T-cell (primary cell): ENCODE measurements around the gene APOL1. TPM values are rescaled to one million over a fixed set of nuclear protein-coding genes. Genes with fewer than 3 reads are reported as not detected.
"Not testable (repeated sequence)": the region's sequence is repeated elsewhere in the genome, so short reads cannot be mapped to it uniquely, and the experiment has no call there.

ENCODE experiments used
- ATAC-seq, 4 experiments: fragments of 200-7000 bp in 3 of 4; fragments of 150-1000 bp in 1 of 4; cut with Tn5 transposase; replicated peaks in 1 of 4; 1 replicate in 3 of 4; 2 replicates in 1 of 4; pipeline ENCODE4 v1.10.0; 2021; ENCODE audit warnings: moderate library complexity in 3 of 4, mild to moderate bottlenecking in 2 of 4, moderate number of reproducible peaks in 1 of 4
- CTCF ChIA-PET, 2 donors: fragments of 300-600 bp; sonication (Branson Sonifier 250); formaldehyde crosslinking; loops; one replicate each; lab custom pipeline; 2022; ENCODE audit warnings: antibody characterized with exemption in 2 of 2; lab: Charles Lee
- POLR2A ChIA-PET, 2 donors: fragments of 300-600 bp; sonication (Branson Sonifier 250); formaldehyde crosslinking; loops; one replicate each; lab custom pipeline; 2022; ENCODE audit warnings: antibody characterized with exemption in 2 of 2; lab: Charles Lee
- DNase-seq, 35 experiments: peaks; one replicate each; pipeline versions ENCODE4 v3.0.0 to v3.0.0-alpha.2; 2013 to 2023
- H3K27ac ChIP-seq: one replicate; pipeline ENCODE4 v1.5.1; 2013; ENCODE audit warnings: low read length
- H3K27me3 ChIP-seq, 2 experiments: replicated peaks in 1 of 2; 1 replicate in 1 of 2; 2 replicates in 1 of 2; pipeline versions ENCODE4 v1.6.1 to v1.7.0; 2013; ENCODE audit warnings: low read length in 1 of 2, mixed read lengths in 1 of 2; ENCODE audit not compliant: control insufficient read depth in 2 of 2, insufficient read depth in 2 of 2; ENCODE audit errors: extremely low read depth in 1 of 2
- H3K36me3 ChIP-seq, 2 donors: 1 replicate in 1 of 2; 2 replicates in 1 of 2; pipeline versions ENCODE4 v1.6.1 to v1.7.0; 2013; ENCODE audit warnings: low read length in 1 of 2; ENCODE audit not compliant: control insufficient read depth in 2 of 2, insufficient read depth in 1 of 2; ENCODE audit errors: extremely low read depth in 1 of 2
- H3K4me1 ChIP-seq, 2 experiments: 1 replicate in 1 of 2; 2 replicates in 1 of 2; pipeline versions ENCODE4 v1.6.1 to v1.7.0; 2013; ENCODE audit warnings: low read length in 2 of 2, mixed read lengths in 1 of 2; ENCODE audit not compliant: insufficient read depth in 2 of 2, control insufficient read depth in 1 of 2; ENCODE audit errors: extremely low read depth in 1 of 2
- H3K4me3 ChIP-seq, 2 donors: 1 replicate in 1 of 2; 2 replicates in 1 of 2; pipeline versions ENCODE4 v1.5.1 to v1.7.0; 2013; ENCODE audit warnings: mild to moderate bottlenecking in 2 of 2, low read length in 1 of 2, moderate library complexity in 1 of 2; ENCODE audit not compliant: control insufficient read depth in 1 of 2; ENCODE audit errors: extremely low read depth in 1 of 2
- H3K9me3 ChIP-seq: 2 replicates; pipeline ENCODE4 v1.7.0; 2013
- H3K27ac Mint-ChIP-seq, 2 donors: one replicate each; pipeline ENCODE4 v1.8.0; 2020 to 2021; ENCODE audit warnings: mild to moderate bottlenecking in 2 of 2, mixed read lengths in 2 of 2
- H3K27me3 Mint-ChIP-seq, 2 donors: one replicate each; pipeline ENCODE4 v1.8.0; 2021 to 2022; ENCODE audit warnings: mixed read lengths in 2 of 2
- H3K36me3 Mint-ChIP-seq: one replicate; pipeline ENCODE4 v1.8.0; 2021; ENCODE audit warnings: mixed read lengths
- H3K4me1 Mint-ChIP-seq, 3 donors: one replicate each; pipeline ENCODE4 v1.8.0; 2020 to 2022; ENCODE audit warnings: mixed read lengths in 3 of 3, mild to moderate bottlenecking in 1 of 3
- H3K4me3 Mint-ChIP-seq, 3 donors: one replicate each; pipeline ENCODE4 v1.8.0; 2020 to 2022; ENCODE audit warnings: mild to moderate bottlenecking in 3 of 3, mixed read lengths in 3 of 3, moderate library complexity in 3 of 3
- H3K9me3 Mint-ChIP-seq, 3 donors: one replicate each; pipeline ENCODE4 v1.8.0; 2020 to 2022; ENCODE audit warnings: mixed read lengths in 3 of 3
- WGBS: methylation state at CpG from one replicate; pipeline ENCODE4 v1.1.5; 2013; ENCODE audit warnings: missing lambda C conversion rate; ENCODE audit not compliant: insufficient coverage; 5-methylcytosine and 5-hydroxymethylcytosine counted together
- total RNA-seq, 35 experiments: library from RNA in 6 of 35; stranded (reverse) in 6 of 35; fragments of 120-200 nt in 1 of 35; gene quantifications; one replicate each; pipeline versions ENCODE4 v1.2.1 to v1.2.4 and lab custom pipeline; 2013 to 2026

APOL1 gene
- total RNA-seq, 5 donors from 2014 or later (not counting 1 experiment from before 2014, with no cell fraction given), result 15.7 to 29.5 (median 19.8) TPM

DNA sequence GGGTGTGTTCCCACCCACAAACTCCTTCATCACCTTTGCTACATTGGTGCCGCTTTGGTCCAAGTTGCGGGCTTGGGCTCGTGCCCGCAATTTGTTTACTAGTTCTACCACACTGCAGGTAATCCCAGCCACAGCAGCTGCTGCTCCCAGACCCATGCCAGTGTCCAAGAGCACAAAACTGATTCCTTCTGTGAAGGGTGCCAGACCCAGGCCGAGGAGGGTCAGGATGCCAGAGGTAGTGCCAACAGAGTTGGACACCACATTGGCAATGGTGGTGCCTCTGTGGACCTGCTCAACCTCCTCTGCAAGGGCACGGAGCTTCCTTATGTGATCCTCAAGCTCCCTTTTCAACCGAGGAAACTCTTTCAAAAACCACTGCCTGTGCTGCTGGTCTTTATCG lies 25.1 kb upstream of the APOL1 start:
- ChIA-PET POLR2A (no interaction called here), CTCF (interaction anchor here in 1 of 2 donors (0.7 kb wide), 2 partner anchors 55 to 59 kb away, joined by 3 to 6 read pairs; no protein-coding TSS in a partner anchor)
- Histone ChIP-seq H3K4me1 (no peaks in the 10 kb centered on the region), H3K27me3 (no peaks in the 10 kb centered on the region), H3K9me3 (no peaks in the 10 kb centered on the region), H3K27ac (no peak overlapping the region), H3K36me3 (peaks cover 15 to 52% of the 10 kb centered on the region in 2 donors), H3K4me3 (no peak overlapping the region)
- H3K36me3 Mint-ChIP-seq, result peaks cover 64% of the 10 kb centered on the region
- H3K27me3 Mint-ChIP-seq, result no peaks in the 10 kb centered on the region
- ATAC-seq, result no peak
- no peak overlapping the region for H3K27ac Mint-ChIP-seq
- no peak for DNase-seq
- H3K4me3 Mint-ChIP-seq, result no peak overlapping the region
- WGBS, result 80% methylated on average over 7 of the region's 8 CpGs
- no peaks in the 10 kb centered on the region for H3K9me3 Mint-ChIP-seq
- H3K4me1 Mint-ChIP-seq, result peaks cover 2 to 4% (median 2%) of the 10 kb centered on the region in 3 donors

DNA sequence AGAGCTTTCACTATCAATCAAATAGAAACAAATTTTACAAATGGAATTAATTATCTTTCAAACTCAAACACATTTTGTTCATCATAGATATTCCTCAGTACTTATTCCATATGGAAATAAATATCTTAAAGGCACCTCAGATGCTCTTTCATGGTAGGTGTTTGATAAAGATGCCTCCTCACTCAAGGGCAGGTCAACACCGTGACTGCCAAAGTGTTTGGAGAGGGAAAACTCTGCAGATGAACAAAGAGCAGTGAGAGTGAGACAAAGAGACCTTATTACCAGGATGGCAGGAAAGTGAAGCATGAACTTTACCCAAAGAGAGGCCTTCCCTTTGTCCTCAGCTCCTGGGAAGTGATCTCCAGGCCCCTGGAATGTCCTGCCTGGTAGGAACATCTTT lies 24.6 kb upstream of the APOL1 start:
- H3K4me1 Mint-ChIP-seq, H3K27me3 Mint-ChIP-seq, H3K4me3 Mint-ChIP-seq, H3K9me3 Mint-ChIP-seq, H3K27ac Mint-ChIP-seq, POLR2A ChIA-PET, CTCF ChIA-PET, H3K9me3 ChIP-seq, ATAC-seq, DNase-seq, H3K27ac ChIP-seq, H3K4me1 ChIP-seq, H3K4me3 ChIP-seq, H3K27me3 ChIP-seq: not testable (repeated sequence)
- peaks cover 15 to 58% of the 10 kb centered on the region in 2 donors for H3K36me3 ChIP-seq
- H3K36me3 Mint-ChIP-seq, result peaks cover 70% of the 10 kb centered on the region
- WGBS, result no CpG with 5 or more reads among the region's 1 CpG

DNA sequence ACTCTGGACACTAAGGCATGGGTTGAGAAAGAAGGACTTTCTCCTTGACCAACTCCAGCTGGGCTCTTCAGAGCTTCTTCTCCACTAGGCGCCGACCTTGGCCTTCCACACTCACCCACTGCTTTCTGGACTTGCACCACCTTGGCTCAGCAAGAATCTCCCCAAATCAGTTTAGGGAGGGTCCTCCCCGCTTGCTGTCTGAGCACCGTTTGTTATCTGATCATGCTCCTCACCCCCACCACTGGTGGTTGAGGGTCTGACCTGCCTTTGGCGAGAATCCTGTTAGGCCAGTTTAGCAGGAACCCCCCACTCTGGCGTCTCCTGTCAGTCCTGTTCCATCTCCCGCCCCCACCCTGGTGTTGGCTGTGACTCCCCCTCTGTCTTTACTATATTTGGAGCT lies 24.0 kb upstream of the APOL1 start:
- ChIA-PET POLR2A (no interaction called here), CTCF (no interaction called here)
- Mint-ChIP-seq H3K27ac (no peak overlapping the region), H3K27me3 (no peaks in the 10 kb centered on the region), H3K4me3 (no peak overlapping the region), H3K36me3 (peaks cover 76% of the 10 kb centered on the region), H3K9me3 (no peaks in the 10 kb centered on the region), H3K4me1 (peaks cover 6 to 8% (median 7%) of the 10 kb centered on the region in 3 donors)
- 100% methylated on average over 1 of the region's 7 CpGs for WGBS
- DNase-seq, result no peak
- Histone ChIP-seq H3K27ac (no peak overlapping the region), H3K4me1 (no peaks in the 10 kb centered on the region), H3K27me3 (no peaks in the 10 kb centered on the region), H3K36me3 (peaks cover 15 to 63% of the 10 kb centered on the region in 2 donors), H3K4me3 (no peak overlapping the region), H3K9me3 (no peaks in the 10 kb centered on the region)
- ATAC-seq, result no peak

DNA sequence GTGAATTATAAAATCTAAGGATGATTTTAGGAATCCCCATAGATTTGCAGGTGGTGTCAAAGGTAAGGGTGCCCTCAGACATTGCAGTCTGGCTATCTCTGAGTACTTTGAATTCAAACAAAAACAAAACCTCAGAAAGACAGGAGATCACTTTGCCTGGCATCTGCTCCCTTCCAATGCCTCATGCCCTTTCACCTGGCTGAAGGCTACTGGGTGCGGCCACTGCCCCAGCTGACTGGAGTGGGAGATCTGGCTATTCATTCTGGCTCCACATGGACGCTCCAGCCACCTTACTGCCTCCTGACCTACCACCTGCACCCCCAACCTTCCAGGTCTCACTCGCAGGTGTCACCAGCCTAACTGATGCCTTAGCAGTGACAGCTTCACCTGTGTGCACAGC lies 23.3 kb upstream of the APOL1 start:
- no CpG with 5 or more reads among the region's 3 CpGs for WGBS
- H3K27ac ChIP-seq, H3K9me3 ChIP-seq, CTCF ChIA-PET, POLR2A ChIA-PET, ATAC-seq, H3K4me3 Mint-ChIP-seq, H3K27me3 ChIP-seq, H3K27me3 Mint-ChIP-seq, H3K4me1 ChIP-seq, H3K4me3 ChIP-seq, DNase-seq, H3K27ac Mint-ChIP-seq, H3K9me3 Mint-ChIP-seq: not testable (repeated sequence)
- peaks cover 81% of the 10 kb centered on the region for H3K36me3 Mint-ChIP-seq
- peaks cover 15 to 69% of the 10 kb centered on the region in 2 donors for H3K36me3 ChIP-seq
- peaks cover 13 to 15% (median 14%) of the 10 kb centered on the region in 3 donors for H3K4me1 Mint-ChIP-seq

DNA sequence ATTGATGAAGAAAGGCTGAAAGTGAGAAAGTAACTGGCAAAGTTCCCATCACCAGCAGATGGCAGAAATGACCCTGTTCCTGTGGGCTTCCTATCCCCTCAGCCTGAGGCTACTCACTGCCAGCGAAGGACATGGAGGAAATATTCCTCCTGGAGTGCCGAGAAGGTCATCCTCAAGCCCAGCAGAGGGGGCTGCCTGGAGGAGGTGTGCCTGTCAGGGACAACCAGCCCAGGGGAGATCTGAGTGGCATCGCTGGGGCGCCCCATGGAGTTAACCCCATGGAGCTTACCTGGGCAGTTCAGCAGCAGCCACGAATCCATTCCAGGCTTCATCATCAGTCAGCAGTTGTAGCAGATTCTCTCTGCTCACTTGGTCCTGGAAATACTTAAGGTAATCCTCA lies 21.9 kb upstream of the APOL1 start:
- 100% methylated on average over 2 of the region's 5 CpGs for WGBS
- CTCF ChIA-PET, H3K27ac Mint-ChIP-seq, H3K27me3 Mint-ChIP-seq, DNase-seq, H3K9me3 ChIP-seq, H3K27me3 ChIP-seq, ATAC-seq, H3K27ac ChIP-seq, H3K9me3 Mint-ChIP-seq, H3K4me3 ChIP-seq, POLR2A ChIA-PET, H3K4me1 ChIP-seq, H3K4me3 Mint-ChIP-seq: not testable (repeated sequence)
- H3K36me3 ChIP-seq, result peaks cover 15 to 80% of the 10 kb centered on the region in 2 donors
- H3K36me3 Mint-ChIP-seq, result peaks cover 87% of the 10 kb centered on the region
- peaks cover 27 to 29% (median 28%) of the 10 kb centered on the region in 3 donors for H3K4me1 Mint-ChIP-seq

DNA sequence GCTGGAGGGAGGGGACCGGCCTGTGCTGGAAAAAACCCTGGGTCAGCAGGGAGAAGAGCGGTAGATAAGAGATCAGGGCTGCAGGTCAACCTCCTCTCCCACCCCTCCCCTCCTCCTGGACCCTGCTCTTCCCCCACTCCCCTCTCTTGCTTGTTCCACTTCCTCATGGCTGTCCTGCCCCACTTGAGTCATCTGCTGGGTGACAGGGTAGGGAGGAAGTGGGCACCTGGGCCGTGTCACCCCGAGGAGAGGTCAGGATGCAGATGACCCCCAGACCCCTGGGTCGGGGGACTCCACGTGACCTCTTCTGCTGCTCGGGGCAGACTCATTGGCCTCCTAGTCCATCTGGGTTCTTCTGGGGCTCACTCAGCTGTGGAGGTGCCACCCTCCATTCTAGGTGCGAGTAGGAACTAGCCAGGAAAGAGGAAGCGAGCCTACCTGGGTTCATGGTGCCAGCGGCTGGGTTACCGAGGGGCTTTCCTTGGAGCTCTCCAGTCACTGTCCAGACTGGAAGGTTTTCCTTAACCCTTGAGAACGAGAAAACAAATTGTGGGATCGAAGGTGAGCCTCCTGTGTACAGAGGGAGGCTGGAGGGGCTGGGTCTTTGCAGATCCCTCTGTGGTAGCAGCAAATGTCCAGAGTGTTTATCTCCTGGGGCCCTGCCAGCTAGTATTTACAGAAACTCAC lies 20.1 kb upstream of the APOL1 start:
- DNase-seq (no peak), ATAC-seq (no peak)
- Histone ChIP-seq H3K27ac (no peak overlapping the region), H3K27me3 (no peaks in the 10 kb centered on the region), H3K4me3 (no peak overlapping the region), H3K36me3 (peaks cover 14 to 78% of the 10 kb centered on the region in 2 donors), H3K9me3 (no peaks in the 10 kb centered on the region), H3K4me1 (peaks cover 0 to 23% of the 10 kb centered on the region in 2 experiments)
- H3K4me1 Mint-ChIP-seq, result peaks cover 43 to 47% (median 46%) of the 10 kb centered on the region in 3 donors
- H3K27ac Mint-ChIP-seq, result no peak overlapping the region
- no peaks in the 10 kb centered on the region for H3K9me3 Mint-ChIP-seq
- 90% methylated on average over 11 of the region's 13 CpGs for WGBS
- no peaks in the 10 kb centered on the region for H3K27me3 Mint-ChIP-seq
- H3K36me3 Mint-ChIP-seq, result peaks cover 81% of the 10 kb centered on the region
- CTCF ChIA-PET, result no interaction called here
- H3K4me3 Mint-ChIP-seq, result no peak overlapping the region
- POLR2A ChIA-PET, result no interaction called here
